Measurements from ENCODE around the gene E2F6. TPM values are rescaled to one million over a fixed set of nuclear protein-coding genes. Genes with fewer than 3 reads are reported as not detected.
A peak's percentile ranks its signal among the peaks of the same experiment; 100 is the strongest.

The E2F6 gene
- total and polyA plus RNA-seq, 2 of the 13 experiments (the other 11 are each of a cell fraction or from before 2014, with no cell fraction given): 27.3 to 36.0 TPM

DNA sequence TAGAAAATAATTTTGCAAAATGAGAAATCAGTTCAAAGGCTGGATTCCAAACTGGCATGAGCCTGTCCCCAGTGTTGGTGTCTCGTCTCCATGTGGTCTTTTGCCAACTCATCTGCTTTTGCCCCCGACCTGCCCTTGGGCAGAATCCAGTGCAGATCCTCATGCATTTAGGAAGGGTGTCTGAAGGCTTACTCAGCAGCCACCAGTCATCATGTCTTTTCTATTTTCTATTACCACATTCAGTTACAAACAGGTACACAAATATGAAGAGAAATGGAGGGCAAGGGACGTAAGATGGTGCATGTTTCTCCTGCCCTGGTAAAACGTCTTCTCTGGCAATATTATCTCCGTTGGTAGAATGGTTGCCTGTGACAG, 43.5 kb downstream of the E2F6 start (continued):
- TF ChIP-seq ZNF430 (CRISPR knock-in tag; IDR thresholded peaks at IDR 0.05) (0 out of 2 replicates have a peak, but pooled peaks have one; percentile 53), ATRX (CRISPR knock-in tag; IDR thresholded peaks at IDR 0.05; ENCODE audit: borderline replicate concordance) (no peak), MTF2 (CRISPR knock-in tag; IDR thresholded peaks at IDR 0.05; ENCODE audit: borderline replicate concordance) (no peak), TRIM24 (CRISPR knock-in tag; IDR thresholded peaks at IDR 0.05) (no peak), EEA1 (CRISPR knock-in tag; IDR thresholded peaks at IDR 0.05; ENCODE audit: borderline replicate concordance) (0 out of 2 replicates have a peak, but pooled peaks have one; percentile 43), JUND (CRISPR knock-in tag; IDR thresholded peaks at IDR 0.05) (no peak), MAFK (conservative IDR thresholded peaks at IDR 0.05 in 1 of 2, IDR thresholded peaks at IDR 0.05 in 1 of 2; ENCODE audit: low read length in 2 of 2) (peak in 1 of 2 experiments; percentile 15; a peak in 2 of 4 replicates), PATZ1 (CRISPR knock-in tag; IDR thresholded peaks at IDR 0.05) (0 out of 2 replicates have a peak, but pooled peaks have one; percentile 0), IRF2 (CRISPR knock-in tag; IDR thresholded peaks at IDR 0.05) (0 out of 2 replicates have a peak, but pooled peaks have one; percentile 5), NAIF1 (CRISPR knock-in tag; IDR thresholded peaks at IDR 0.05; ENCODE audit: borderline replicate concordance) (no peak), ZNF605 (CRISPR knock-in tag; IDR thresholded peaks at IDR 0.05) (peak; percentile 58; the same call in 1 of the 2 replicates), ARID4A (CRISPR knock-in tag; IDR thresholded peaks at IDR 0.05; ENCODE audit: borderline replicate concordance) (peak; percentile 18; the same call in 1 of the 2 replicates), MED1 (CRISPR knock-in tag; IDR thresholded peaks at IDR 0.05) (0 out of 2 replicates have a peak, but pooled peaks have one; percentile 30), ZBTB7B (CRISPR knock-in tag; IDR thresholded peaks at IDR 0.05) (0 out of 2 replicates have a peak, but pooled peaks have one; percentile 14), ZNF501 (CRISPR knock-in tag; IDR thresholded peaks at IDR 0.05) (peak; percentile 78), MYPOP (CRISPR knock-in tag; IDR thresholded peaks at IDR 0.05) (0 out of 2 replicates have a peak, but pooled peaks have one; percentile 30), WIZ (CRISPR knock-in tag; IDR thresholded peaks at IDR 0.05) (0 out of 2 replicates have a peak, but pooled peaks have one; percentile 82), JUNB (CRISPR knock-in tag; IDR thresholded peaks at IDR 0.05; ENCODE audit: borderline replicate concordance) (no peak), KLF6 (CRISPR knock-in tag; IDR thresholded peaks at IDR 0.05) (0 out of 2 replicates have a peak, but pooled peaks have one; percentile 0)
- TF ChIP-seq, protein P1, sequence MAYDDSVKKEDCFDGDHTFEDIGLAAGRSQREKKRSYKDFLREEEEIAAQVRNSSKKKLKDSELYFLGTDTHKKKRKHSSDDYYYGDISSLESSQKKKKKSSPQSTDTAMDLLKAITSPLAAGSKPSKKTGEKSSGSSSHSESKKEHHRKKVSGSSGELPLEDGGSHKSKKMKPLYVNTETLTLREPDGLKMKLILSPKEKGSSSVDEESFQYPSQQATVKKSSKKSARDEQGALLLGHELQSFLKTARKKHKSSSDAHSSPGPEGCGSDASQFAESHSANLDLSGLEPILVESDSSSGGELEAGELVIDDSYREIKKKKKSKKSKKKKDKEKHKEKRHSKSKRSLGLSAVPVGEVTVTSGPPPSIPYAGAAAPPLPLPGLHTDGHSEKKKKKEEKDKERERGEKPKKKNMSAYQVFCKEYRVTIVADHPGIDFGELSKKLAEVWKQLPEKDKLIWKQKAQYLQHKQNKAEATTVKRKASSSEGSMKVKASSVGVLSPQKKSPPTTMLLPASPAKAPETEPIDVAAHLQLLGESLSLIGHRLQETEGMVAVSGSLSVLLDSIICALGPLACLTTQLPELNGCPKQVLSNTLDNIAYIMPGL (CRISPR knock-in tag; IDR thresholded peaks at IDR 0.05; ENCODE audit: borderline replicate concordance in 1 of 2, low read depth in 1 of 2): peak in 1 of 2 experiments; percentile 41; a peak in 1 of 4 replicates

Measured in HepG2 (cell line).